HEK293 (cell line): ENCODE data around the gene ADGRB3.

Source experiments
- CTCF ChIA-PET: fragments of 350-600 bp; formaldehyde crosslinking; extraction: SDS; loops from one replicate; lab custom pipeline; 2021; ENCODE audit warnings: antibody characterized with exemption; lab: Yijun Ruan, JAX
- POLR2A ChIA-PET: fragments of 300-600 bp; formaldehyde crosslinking; extraction: SDS; loops from one replicate; lab custom pipeline; 2020; ENCODE audit warnings: antibody characterized with exemption, inconsistent platforms; lab: Yijun Ruan, JAX
- H3K27ac ChIP-seq: fragments of 200-500 bp; sonication (Bioruptor generic); 2 replicates; pipeline ENCODE4 v1.5.1; 2014; ENCODE audit warnings: low read depth, low read length, control low read depth, inconsistent platforms; ENCODE audit errors: extremely low read depth
- H3K36me3 ChIP-seq, 2 experiments: fragments of 200-500 bp in 1 of 2; sonication (Bioruptor generic) in 1 of 2; 1 replicate in 1 of 2; 2 replicates in 1 of 2; pipeline ENCODE4 v1.5.1; 2014 to 2017; ENCODE audit warnings: inconsistent platforms in 2 of 2, low read length in 2 of 2; ENCODE audit not compliant: control insufficient read depth in 2 of 2, insufficient read depth in 1 of 2
- H3K4me1 ChIP-seq: fragments of 200-500 bp; sonication (Bioruptor generic); 2 replicates; pipeline ENCODE4 v1.5.1; 2014; ENCODE audit warnings: mild to moderate bottlenecking, low read length, inconsistent platforms; ENCODE audit not compliant: control insufficient read depth, insufficient read depth
- H3K4me3 ChIP-seq: 2 replicates; pipeline ENCODE4 v1.5.1; 2011; ENCODE audit warnings: low read depth, mild to moderate bottlenecking, control low read depth, low read length, moderate library complexity
- H3K9me3 ChIP-seq: fragments of 200-500 bp; sonication (Bioruptor generic); 2 replicates; pipeline ENCODE4 v1.5.1; 2014; ENCODE audit warnings: low read depth, low read length, inconsistent platforms; ENCODE audit not compliant: control insufficient read depth, insufficient read depth
- BCL11B ChIP-seq: fragments of 450-650 bp; formaldehyde crosslinking; IDR thresholded peaks from 2 replicates; pipeline ENCODE4 v1.5.1; 2016; ENCODE audit warnings: low read depth, missing biosample characterization, missing genetic modification characterization
- FEZF1 ChIP-seq: fragments of 450-650 bp; formaldehyde crosslinking; IDR thresholded peaks from 2 replicates; pipeline ENCODE4 v1.5.1; 2016; ENCODE audit warnings: missing biosample characterization, missing genetic modification characterization
- GFI1B ChIP-seq: fragments of 450-650 bp; formaldehyde crosslinking; IDR thresholded peaks from 2 replicates; pipeline ENCODE4 v1.5.1; 2016; ENCODE audit warnings: missing biosample characterization, missing genetic modification characterization
- IKZF3 ChIP-seq: fragments of 450-650 bp; IDR thresholded peaks from 2 replicates; pipeline ENCODE4 v1.5.0; 2018; ENCODE audit warnings: missing biosample characterization, mild to moderate bottlenecking, missing genetic modification characterization, moderate library complexity
- PRDM1 ChIP-seq: fragments of 450-650 bp; formaldehyde crosslinking; IDR thresholded peaks from 2 replicates; pipeline ENCODE4; 2016; ENCODE audit warnings: missing biosample characterization, missing genetic modification characterization
- YY1 ChIP-seq: fragments of 450-650 bp; formaldehyde crosslinking; IDR thresholded peaks from 2 replicates; pipeline ENCODE4 v1.5.1; 2018; ENCODE audit warnings: missing biosample characterization, missing genetic modification characterization
- ZEB2 ChIP-seq: fragments of 450-650 bp; formaldehyde crosslinking; IDR thresholded peaks from 2 replicates; pipeline ENCODE4 v1.5.1; 2016; ENCODE audit warnings: missing biosample characterization, missing genetic modification characterization
- ZNF10 ChIP-seq: fragments of 450-650 bp; formaldehyde crosslinking; IDR thresholded peaks from 2 replicates; pipeline ENCODE4 v1.5.1; 2017; ENCODE audit warnings: missing biosample characterization, missing genetic modification characterization
- ZNF112 ChIP-seq: fragments of 450-650 bp; formaldehyde crosslinking; IDR thresholded peaks from 2 replicates; pipeline ENCODE4 v1.5.0; 2017; ENCODE audit warnings: missing biosample characterization, missing genetic modification characterization
- ZNF214 ChIP-seq: fragments of 450-650 bp; formaldehyde crosslinking; IDR thresholded peaks from 2 replicates; pipeline ENCODE4 v1.5.1; 2017; ENCODE audit warnings: missing biosample characterization, mild to moderate bottlenecking, missing genetic modification characterization, borderline replicate concordance
- ZNF24 ChIP-seq: fragments of 450-650 bp; formaldehyde crosslinking; IDR thresholded peaks from 2 replicates; pipeline ENCODE4 v1.5.1; 2016; ENCODE audit warnings: missing biosample characterization, missing genetic modification characterization
- ZNF248 ChIP-seq: fragments of 450-650 bp; formaldehyde crosslinking; IDR thresholded peaks from 2 replicates; pipeline ENCODE4 v1.5.1; 2017; ENCODE audit warnings: missing biosample characterization, missing genetic modification characterization
- ZNF501 ChIP-seq: fragments of 450-650 bp; formaldehyde crosslinking; IDR thresholded peaks from 2 replicates; pipeline ENCODE4 v1.5.1; 2016; ENCODE audit warnings: missing biosample characterization, missing genetic modification characterization
- ZNF544 ChIP-seq: fragments of 450-650 bp; formaldehyde crosslinking; IDR thresholded peaks from 2 replicates; pipeline ENCODE4 v1.5.0; 2017; ENCODE audit warnings: missing biosample characterization, missing genetic modification characterization
- ZNF600 ChIP-seq: fragments of 450-650 bp; formaldehyde crosslinking; IDR thresholded peaks from 2 replicates; pipeline ENCODE4 v1.5.1; 2016; ENCODE audit warnings: missing biosample characterization, missing genetic modification characterization
- ZNF76 ChIP-seq: fragments of 450-650 bp; formaldehyde crosslinking; IDR thresholded peaks from 2 replicates; pipeline ENCODE4; 2016; ENCODE audit warnings: low read depth, missing biosample characterization, missing genetic modification characterization, borderline replicate concordance
- ZNF777 ChIP-seq: fragments of 450-650 bp; formaldehyde crosslinking; IDR thresholded peaks from 2 replicates; pipeline ENCODE4 v1.5.1; 2017; ENCODE audit warnings: missing biosample characterization, missing genetic modification characterization, borderline replicate concordance
- ZNF785 ChIP-seq: fragments of 450-650 bp; formaldehyde crosslinking; IDR thresholded peaks from 2 replicates; pipeline ENCODE4 v1.5.1; 2016; ENCODE audit warnings: missing biosample characterization, missing genetic modification characterization
- TF ChIP-seq, protein P1 (sequence below): fragments of 450-650 bp; formaldehyde crosslinking; IDR thresholded peaks from 2 replicates; pipeline ENCODE4 v1.5.1; 2017; ENCODE audit warnings: missing biosample characterization, mild to moderate bottlenecking, missing genetic modification characterization, moderate library complexity
- TF ChIP-seq, protein P2 (sequence below): fragments of 450-650 bp; formaldehyde crosslinking; IDR thresholded peaks from 2 replicates; pipeline ENCODE4 v1.5.1; 2016; ENCODE audit warnings: missing biosample characterization, missing genetic modification characterization, borderline replicate concordance
- TF ChIP-seq, protein P3 (sequence below): fragments of 450-650 bp; formaldehyde crosslinking; IDR thresholded peaks from 2 replicates; pipeline ENCODE4 v1.5.1; 2016; ENCODE audit warnings: missing biosample characterization, missing genetic modification characterization, low read depth

The ADGRB3 gene

GRCh38 chr6:68728159-68728979 is 93.3 kb downstream of the ADGRB3 start:
- Histone ChIP-seq H3K4me1 (no peaks in the 10 kb centered on the region), H3K36me3 (no peaks in the 10 kb centered on the region), H3K4me3 (no peak overlapping the region), H3K27ac (no peak overlapping the region), H3K9me3 (no peaks in the 10 kb centered on the region)
- TF ChIP-seq ZNF785 (tag by site-specific recombination) (no peak), FEZF1 (tag by site-specific recombination) (no peak), ZNF214 (tag by site-specific recombination) (no peak)
- TF ChIP-seq, protein P1, sequence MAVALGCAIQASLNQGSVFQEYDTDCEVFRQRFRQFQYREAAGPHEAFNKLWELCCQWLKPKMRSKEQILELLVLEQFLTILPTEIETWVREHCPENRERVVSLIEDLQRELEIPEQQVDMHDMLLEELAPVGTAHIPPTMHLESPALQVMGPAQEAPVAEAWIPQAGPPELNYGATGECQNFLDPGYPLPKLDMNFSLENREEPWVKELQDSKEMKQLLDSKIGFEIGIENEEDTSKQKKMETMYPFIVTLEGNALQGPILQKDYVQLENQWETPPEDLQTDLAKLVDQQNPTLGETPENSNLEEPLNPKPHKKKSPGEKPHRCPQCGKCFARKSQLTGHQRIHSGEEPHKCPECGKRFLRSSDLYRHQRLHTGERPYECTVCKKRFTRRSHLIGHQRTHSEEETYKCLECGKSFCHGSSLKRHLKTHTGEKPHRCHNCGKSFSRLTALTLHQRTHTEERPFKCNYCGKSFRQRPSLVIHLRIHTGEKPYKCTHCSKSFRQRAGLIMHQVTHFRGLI (tag by site-specific recombination) = no peak
- ChIA-PET POLR2A (no interaction called here), CTCF (interaction anchor here (0.6 kb wide), 1 partner anchor 144 kb away, joined by 3 read pairs; no protein-coding TSS in a partner anchor)

DNA sequence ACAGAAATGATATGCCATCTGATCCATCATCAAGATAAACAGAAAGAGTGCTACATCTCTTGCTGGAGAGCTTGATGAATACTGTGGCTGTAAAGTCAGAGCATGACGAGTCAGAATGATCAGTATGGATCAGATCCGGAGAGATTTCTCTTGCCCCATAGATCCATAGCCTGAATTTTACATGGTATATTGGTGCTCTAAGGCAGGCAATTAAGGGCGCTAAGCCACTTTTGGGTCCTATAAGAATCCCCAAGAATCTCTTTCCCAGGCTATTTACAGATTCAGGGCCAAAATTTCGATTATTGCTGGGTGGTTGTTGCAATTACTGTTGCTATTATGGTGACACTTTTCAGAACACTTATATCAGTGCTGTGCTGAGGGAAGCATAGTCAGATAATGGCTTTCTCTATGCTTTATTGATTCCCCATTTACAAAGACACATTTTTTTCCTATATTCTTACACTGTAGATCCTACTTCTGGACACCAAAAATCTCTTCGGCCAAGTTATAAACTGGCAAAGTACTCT is 94.4 kb downstream of the ADGRB3 start:
- Histone ChIP-seq H3K4me3 (no peak overlapping the region), H3K9me3 (no peaks in the 10 kb centered on the region), H3K4me1 (no peaks in the 10 kb centered on the region), H3K27ac (no peak overlapping the region), H3K36me3 (no peaks in the 10 kb centered on the region)
- no peak for TF ChIP-seq ZEB2 (tag by site-specific recombination)
- ChIA-PET CTCF (no interaction called here), POLR2A (no interaction called here)

GRCh38 chr6:68730291-68731054 is 95.4 kb downstream of the ADGRB3 start:
- Histone ChIP-seq H3K36me3 (no peaks in the 10 kb centered on the region), H3K27ac (no peak overlapping the region), H3K9me3 (no peaks in the 10 kb centered on the region), H3K4me1 (no peaks in the 10 kb centered on the region), H3K4me3 (no peak overlapping the region)
- ChIA-PET POLR2A (no interaction called here), CTCF (interaction anchor here (1.1 kb wide), 1 partner anchor 1378 kb away, joined by 3 read pairs; no protein-coding TSS in a partner anchor)
- no peak for TF ChIP-seq IKZF3 (tag by site-specific recombination)
- TF ChIP-seq ZNF600 (tag by site-specific recombination) = no peak
- TF ChIP-seq YY1 (tag by site-specific recombination) = no peak
- no peak for TF ChIP-seq ZNF501 (tag by site-specific recombination)
- TF ChIP-seq BCL11B (tag by site-specific recombination) = no peak
- TF ChIP-seq, protein P2, sequence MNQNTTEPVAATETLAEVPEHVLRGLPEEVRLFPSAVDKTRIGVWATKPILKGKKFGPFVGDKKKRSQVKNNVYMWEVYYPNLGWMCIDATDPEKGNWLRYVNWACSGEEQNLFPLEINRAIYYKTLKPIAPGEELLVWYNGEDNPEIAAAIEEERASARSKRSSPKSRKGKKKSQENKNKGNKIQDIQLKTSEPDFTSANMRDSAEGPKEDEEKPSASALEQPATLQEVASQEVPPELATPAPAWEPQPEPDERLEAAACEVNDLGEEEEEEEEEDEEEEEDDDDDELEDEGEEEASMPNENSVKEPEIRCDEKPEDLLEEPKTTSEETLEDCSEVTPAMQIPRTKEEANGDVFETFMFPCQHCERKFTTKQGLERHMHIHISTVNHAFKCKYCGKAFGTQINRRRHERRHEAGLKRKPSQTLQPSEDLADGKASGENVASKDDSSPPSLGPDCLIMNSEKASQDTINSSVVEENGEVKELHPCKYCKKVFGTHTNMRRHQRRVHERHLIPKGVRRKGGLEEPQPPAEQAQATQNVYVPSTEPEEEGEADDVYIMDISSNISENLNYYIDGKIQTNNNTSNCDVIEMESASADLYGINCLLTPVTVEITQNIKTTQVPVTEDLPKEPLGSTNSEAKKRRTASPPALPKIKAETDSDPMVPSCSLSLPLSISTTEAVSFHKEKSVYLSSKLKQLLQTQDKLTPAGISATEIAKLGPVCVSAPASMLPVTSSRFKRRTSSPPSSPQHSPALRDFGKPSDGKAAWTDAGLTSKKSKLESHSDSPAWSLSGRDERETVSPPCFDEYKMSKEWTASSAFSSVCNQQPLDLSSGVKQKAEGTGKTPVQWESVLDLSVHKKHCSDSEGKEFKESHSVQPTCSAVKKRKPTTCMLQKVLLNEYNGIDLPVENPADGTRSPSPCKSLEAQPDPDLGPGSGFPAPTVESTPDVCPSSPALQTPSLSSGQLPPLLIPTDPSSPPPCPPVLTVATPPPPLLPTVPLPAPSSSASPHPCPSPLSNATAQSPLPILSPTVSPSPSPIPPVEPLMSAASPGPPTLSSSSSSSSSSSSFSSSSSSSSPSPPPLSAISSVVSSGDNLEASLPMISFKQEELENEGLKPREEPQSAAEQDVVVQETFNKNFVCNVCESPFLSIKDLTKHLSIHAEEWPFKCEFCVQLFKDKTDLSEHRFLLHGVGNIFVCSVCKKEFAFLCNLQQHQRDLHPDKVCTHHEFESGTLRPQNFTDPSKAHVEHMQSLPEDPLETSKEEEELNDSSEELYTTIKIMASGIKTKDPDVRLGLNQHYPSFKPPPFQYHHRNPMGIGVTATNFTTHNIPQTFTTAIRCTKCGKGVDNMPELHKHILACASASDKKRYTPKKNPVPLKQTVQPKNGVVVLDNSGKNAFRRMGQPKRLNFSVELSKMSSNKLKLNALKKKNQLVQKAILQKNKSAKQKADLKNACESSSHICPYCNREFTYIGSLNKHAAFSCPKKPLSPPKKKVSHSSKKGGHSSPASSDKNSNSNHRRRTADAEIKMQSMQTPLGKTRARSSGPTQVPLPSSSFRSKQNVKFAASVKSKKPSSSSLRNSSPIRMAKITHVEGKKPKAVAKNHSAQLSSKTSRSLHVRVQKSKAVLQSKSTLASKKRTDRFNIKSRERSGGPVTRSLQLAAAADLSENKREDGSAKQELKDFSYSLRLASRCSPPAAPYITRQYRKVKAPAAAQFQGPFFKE (tag by site-specific recombination) = no peak
- no peak for TF ChIP-seq ZNF777 (tag by site-specific recombination)
- no peak for TF ChIP-seq ZNF76
- TF ChIP-seq ZNF248 = no peak
- TF ChIP-seq PRDM1 (tag by site-specific recombination) = no peak
- TF ChIP-seq ZNF10 (tag by site-specific recombination) = no peak
- no peak for TF ChIP-seq ZNF544 (tag by site-specific recombination)
- TF ChIP-seq ZNF24 (tag by site-specific recombination) = no peak
- TF ChIP-seq ZNF112 (tag by site-specific recombination) = no peak
- TF ChIP-seq, protein P3, sequence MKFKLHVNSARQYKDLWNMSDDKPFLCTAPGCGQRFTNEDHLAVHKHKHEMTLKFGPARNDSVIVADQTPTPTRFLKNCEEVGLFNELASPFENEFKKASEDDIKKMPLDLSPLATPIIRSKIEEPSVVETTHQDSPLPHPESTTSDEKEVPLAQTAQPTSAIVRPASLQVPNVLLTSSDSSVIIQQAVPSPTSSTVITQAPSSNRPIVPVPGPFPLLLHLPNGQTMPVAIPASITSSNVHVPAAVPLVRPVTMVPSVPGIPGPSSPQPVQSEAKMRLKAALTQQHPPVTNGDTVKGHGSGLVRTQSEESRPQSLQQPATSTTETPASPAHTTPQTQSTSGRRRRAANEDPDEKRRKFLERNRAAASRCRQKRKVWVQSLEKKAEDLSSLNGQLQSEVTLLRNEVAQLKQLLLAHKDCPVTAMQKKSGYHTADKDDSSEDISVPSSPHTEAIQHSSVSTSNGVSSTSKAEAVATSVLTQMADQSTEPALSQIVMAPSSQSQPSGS (tag by site-specific recombination) = no peak
- TF ChIP-seq GFI1B (tag by site-specific recombination) = no peak
